HG03457 (cell line): ENCODE data around the gene MYLK2.
A peak's percentile ranks its signal among the peaks of the same experiment; 100 is the strongest.

Source experiments
- ATAC-seq: cut with Tn5 transposase; IDR thresholded peaks from one replicate; pipeline ENCODE4 v1.9.1; 2021; ENCODE audit warnings: moderate number of reproducible peaks; ENCODE audit not compliant: unreplicated experiment

Gene MYLK2

GRCh38 chr20:31833931-31834521 is 14.9 kb downstream of the MYLK2 start:
- ATAC-seq = no peak

- no peak for ATAC-seq
These were observed 16.4 kb downstream of the MYLK2 start for GRCh38 chr20:31835554-31835953.

GRCh38 chr20:31835977-31836852 is 17.1 kb downstream of the MYLK2 start:
- peak; percentile 73 for ATAC-seq

GRCh38 chr20:31836853-31837608 is 17.9 kb downstream of the MYLK2 start:
- ATAC-seq = no peak

- no peak for ATAC-seq
These were observed 18.8 kb downstream of the MYLK2 start for GRCh38 chr20:31837896-31838397.

DNA sequence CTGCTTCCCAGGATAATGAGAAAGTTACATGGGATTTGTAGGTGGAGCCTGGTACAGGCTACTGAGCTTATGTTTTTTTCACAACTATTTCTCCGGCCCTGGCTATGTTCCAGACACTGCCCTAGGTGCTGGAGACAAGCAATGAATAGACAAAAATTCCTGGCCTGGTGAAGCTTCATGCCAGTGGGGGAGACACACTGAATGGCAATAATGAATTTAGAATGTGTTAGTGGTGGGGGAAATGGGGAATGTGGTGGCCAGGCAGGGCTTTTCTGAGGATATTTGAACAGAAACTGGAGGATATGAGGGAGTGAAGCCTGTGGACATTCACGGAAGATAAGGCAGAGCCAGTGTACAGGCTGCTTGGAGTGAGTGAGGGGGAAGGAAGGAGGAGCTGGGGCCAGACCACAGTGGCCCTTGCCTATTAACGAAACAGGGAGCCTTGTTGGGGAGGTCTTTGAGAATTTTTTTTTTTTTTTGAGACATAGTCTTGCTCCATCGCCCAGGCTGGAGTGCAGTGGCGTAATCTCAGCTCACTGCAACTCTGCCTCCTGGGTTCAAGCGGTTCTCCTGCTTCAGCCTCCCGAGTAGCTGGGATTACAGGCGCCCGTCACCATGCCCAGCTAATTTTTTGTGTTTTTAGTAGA is 19.6 kb downstream of the MYLK2 start:
- ATAC-seq = no peak

GRCh38 chr20:31839782-31840487 is 20.8 kb downstream of the MYLK2 start:
- ATAC-seq = no peak

- ATAC-seq = no peak
These were observed 22.0 kb downstream of the MYLK2 start for GRCh38 chr20:31840906-31841816.

DNA sequence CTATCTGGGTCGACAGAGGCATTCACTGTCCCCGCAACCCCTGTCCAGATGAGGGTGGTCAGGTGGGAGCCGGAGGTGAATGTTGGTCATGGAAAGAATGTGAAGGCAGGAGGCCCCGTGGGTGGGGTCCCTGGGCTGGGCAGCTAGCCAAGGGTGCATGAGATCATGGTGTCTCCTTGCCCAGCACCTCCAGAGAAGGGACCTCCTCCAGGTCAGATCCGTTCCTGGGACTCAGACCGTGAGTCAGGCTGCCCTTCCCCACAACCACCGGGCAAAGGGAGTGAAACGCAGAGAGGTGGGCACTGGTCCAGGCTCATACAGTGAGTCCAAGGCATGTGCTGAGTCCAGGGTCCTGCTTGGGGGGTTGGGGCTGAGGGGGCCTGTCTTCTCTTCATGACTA is 22.8 kb downstream of the MYLK2 start:
- no peak for ATAC-seq

GRCh38 chr20:31842471-31843157 is 23.5 kb downstream of the MYLK2 start:
- ATAC-seq = no peak

GRCh38 chr20:31843288-31843687 is 24.1 kb downstream of the MYLK2 start:
- no peak for ATAC-seq

DNA sequence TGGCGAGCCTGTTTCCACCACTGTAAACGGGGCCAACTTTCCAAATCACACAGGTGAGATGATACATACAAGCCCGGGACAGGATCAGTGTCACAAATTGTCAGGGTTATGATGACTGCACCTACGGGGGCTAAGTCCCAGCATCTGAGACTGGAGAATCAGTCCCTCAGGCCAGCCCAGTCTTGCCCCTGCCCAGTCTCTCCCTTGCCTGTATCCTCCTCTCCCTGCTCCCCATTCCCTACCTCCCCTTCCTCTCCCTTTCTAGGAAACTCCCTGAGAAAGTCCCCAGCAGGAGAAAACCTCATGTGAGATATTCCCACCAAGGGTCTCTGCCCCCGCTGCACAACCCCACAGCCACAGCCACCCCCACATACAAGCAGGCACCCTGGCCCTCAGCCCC is 24.7 kb downstream of the MYLK2 start:
- no peak for ATAC-seq

- no peak for ATAC-seq
These were observed 25.7 kb downstream of the MYLK2 start for GRCh38 chr20:31844737-31845299.

- ATAC-seq = no peak
These were observed 26.2 kb downstream of the MYLK2 start, which contains the start of gene FOXS1 for GRCh38 chr20:31845300-31845863. Gene FOXS1 (minus strand): TSS chr20:31845604. CDS start chr20:31845542, 62 bp downstream.

- no peak for ATAC-seq
These were observed 27.6 kb downstream of the MYLK2 start for GRCh38 chr20:31846793-31847138.

GRCh38 chr20:31848088-31848999 is 29.2 kb downstream of the MYLK2 start:
- ATAC-seq = no peak

- no peak for ATAC-seq
These were observed 30.3 kb downstream of the MYLK2 start for GRCh38 chr20:31849306-31849930.
